NT2/D1 (cell line): ENCODE measurements around the gene GFOD2.

Source experiments
- DNase-seq: peaks from one replicate; pipeline ENCODE4 v3.0.0-alpha.2; 2011; ENCODE audit warnings: low read depth, low spot score
- H3K27me3 ChIP-seq: 2 replicates; pipeline ENCODE4 v1.6.0; 2011; ENCODE audit warnings: mild to moderate bottlenecking; ENCODE audit not compliant: insufficient read length, insufficient read depth
- H3K36me3 ChIP-seq: 2 replicates; pipeline ENCODE4 v1.6.1; 2011; ENCODE audit warnings: mild to moderate bottlenecking, low read length, mixed read lengths; ENCODE audit not compliant: insufficient read depth, insufficient read length
- H3K4me1 ChIP-seq: 2 replicates; pipeline ENCODE4 v1.5.1; 2011; ENCODE audit not compliant: insufficient read depth, insufficient read length
- H3K4me3 ChIP-seq: 2 replicates; pipeline ENCODE4 v1.5.1; 2011; ENCODE audit warnings: low read depth; ENCODE audit not compliant: insufficient read length
- H3K9ac ChIP-seq: 2 replicates; pipeline ENCODE4 v1.6.0; 2011; ENCODE audit warnings: low read depth; ENCODE audit not compliant: insufficient read length
- H3K9me3 ChIP-seq: 2 replicates; pipeline ENCODE4 v1.5.1; 2011; ENCODE audit warnings: mild to moderate bottlenecking, low read length; ENCODE audit not compliant: insufficient read depth
- SUZ12 ChIP-seq: IDR thresholded peaks from 2 replicates; pipeline ENCODE4 v1.6.1; 2011; ENCODE audit not compliant: insufficient read length, insufficient read depth; ENCODE audit errors: extremely low read depth
- YY1 ChIP-seq: IDR thresholded peaks from 2 replicates; pipeline ENCODE4 v1.6.1; 2011; ENCODE audit not compliant: insufficient read length, insufficient read depth
- ZNF274 ChIP-seq: IDR thresholded peaks from 2 replicates; pipeline ENCODE4 v1.6.1; 2011; ENCODE audit warnings: mild to moderate bottlenecking, low read depth, low read length

Gene GFOD2

DNA sequence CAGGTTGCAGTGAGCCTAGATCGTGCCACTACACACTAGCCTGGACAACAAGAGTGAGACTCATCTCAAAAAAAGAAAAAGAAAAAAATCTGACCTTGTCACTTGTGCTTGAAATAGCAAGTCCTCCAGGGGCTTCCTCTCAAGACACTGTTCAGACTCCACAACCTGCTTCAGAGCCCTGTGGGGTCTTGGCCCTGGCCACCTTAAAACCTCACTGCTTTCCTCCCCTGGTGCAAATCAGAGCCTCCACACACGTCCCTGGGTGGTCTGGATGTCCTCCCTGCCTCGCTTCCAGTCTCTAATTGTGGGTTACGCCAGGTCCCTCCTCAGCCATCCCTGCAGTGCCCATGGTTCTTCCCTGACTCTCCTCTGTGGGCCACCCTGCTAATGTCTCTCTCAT, 63.8 kb downstream of the GFOD2 start:
- Histone ChIP-seq H3K27me3 (peaks cover 15% of the 10 kb centered on the region), H3K36me3 (peaks cover 46% of the 10 kb centered on the region), H3K4me1 (peaks cover 12% of the 10 kb centered on the region), H3K4me3 (no peak overlapping the region), H3K9me3 (no peaks in the 10 kb centered on the region), H3K9ac (no peak overlapping the region)
- TF ChIP-seq ZNF274 = no peak
- no peak for DNase-seq

DNA sequence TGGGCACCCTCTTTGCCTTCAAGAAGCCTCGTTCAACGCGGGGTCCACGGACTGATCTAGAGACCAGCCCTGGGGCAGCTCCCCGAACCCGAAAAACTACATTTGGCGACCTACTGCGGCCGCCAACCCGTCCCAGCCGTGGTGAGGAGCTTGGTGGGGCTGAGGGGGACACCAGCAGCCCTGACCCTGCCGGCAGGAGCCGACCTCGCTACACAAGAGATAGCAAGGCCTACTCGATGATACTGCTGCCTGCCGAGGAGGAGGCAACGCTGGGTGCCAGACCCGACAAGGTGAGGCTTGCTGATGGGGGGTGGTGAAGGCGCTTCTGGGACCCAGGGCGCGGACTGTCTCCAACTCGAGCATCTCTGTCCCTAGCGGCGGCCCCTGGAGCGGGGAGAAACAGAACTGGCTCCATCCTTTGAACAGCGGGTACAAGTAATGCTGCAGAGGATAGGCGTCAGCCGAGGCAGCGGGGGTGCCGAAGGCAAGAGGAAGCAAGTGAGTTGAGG, 64.7 kb downstream of the GFOD2 start:
- Histone ChIP-seq H3K27me3 (peaks cover 11% of the 10 kb centered on the region), H3K36me3 (peaks cover 46% of the 10 kb centered on the region)
- TF ChIP-seq ZNF274 (no peak), YY1 (no peak), SUZ12 (no peak)

DNA sequence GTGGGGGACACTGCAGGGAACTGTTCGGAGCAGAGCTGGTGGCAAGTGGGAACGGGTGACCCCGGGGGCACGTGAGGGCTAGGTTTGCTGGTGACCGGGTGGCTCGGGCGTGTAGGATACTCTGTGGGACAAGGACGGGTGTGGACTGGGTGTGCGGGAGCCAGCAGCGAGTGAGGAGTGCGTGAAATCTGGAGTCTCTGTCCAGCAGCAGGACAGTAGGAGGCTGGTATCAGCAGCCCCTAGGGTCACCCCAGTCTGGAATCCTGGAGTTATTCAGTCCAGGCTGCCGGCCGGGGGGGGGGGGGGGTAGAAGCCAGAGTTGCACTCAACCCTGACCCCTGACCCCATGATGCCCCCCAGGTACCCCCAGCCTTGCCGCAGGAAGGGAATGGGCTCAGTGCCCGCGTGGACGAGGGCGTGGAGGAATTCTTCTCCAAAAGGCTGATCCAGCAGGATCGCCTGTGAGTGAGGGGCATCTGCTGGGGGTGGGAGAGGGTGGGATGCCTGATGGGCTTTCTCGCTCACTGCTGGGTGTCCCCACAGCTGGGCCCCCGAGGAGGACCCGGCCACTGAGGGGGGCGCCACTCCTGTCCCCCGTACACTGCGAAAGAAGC, 65.2 kb downstream of the GFOD2 start:
- Histone ChIP-seq H3K4me3 (peak overlapping the region; percentile 76), H3K9me3 (no peaks in the 10 kb centered on the region), H3K27me3 (peaks cover 8% of the 10 kb centered on the region), H3K36me3 (peaks cover 45% of the 10 kb centered on the region), H3K4me1 (peaks cover 14% of the 10 kb centered on the region), H3K9ac (peak overlapping the region; percentile 84)
- TF ChIP-seq SUZ12 (no peak), YY1 (no peak), ZNF274 (no peak)
- DNase-seq = no peak

More for the DNA sequence above, 64.7 kb downstream of the GFOD2 start:
- Histone ChIP-seq H3K4me3 (no peak overlapping the region), H3K9ac (no peak overlapping the region), H3K9me3 (no peaks in the 10 kb centered on the region), H3K4me1 (peaks cover 14% of the 10 kb centered on the region)
- no peak for DNase-seq

DNA sequence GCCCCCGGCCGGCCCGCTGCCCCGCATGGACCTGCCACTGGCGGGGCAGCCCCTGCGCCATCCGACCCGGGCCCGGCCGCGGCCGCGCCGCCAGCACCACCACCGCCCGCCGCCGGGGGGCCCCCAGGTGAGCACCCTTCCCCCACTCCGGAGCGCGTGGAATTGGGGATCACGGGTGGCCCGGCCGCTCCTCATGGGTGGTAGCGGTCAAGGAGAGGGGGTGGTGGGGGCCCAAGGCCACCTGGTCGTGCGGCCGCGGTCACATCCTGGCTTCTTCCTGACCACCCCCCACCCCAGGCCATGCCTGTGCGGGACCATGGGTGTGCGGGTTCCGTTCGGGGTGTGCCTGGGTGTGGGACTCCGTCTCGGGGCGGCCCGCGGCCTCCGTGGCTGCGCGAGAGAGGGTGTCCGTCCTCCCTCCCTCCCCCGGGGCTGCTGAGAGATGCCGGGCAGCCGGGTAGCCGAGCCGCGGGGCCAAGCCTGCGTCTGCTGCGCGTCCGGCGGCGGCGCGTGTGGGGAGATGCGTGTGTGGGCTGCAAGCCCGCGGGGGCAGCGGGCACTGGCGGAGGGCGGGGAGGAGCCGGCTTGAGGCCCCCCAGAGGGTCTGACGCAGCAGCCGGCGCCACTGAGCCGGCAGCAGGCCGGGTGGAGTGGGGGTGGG, 65.9 kb downstream of the GFOD2 start:
- peak overlapping the region; percentile 84 for H3K9ac ChIP-seq
- H3K27me3 ChIP-seq = peaks cover 8% of the 10 kb centered on the region
- H3K4me1 ChIP-seq = peaks cover 14% of the 10 kb centered on the region
- H3K36me3 ChIP-seq = peaks cover 41% of the 10 kb centered on the region
- H3K4me3 ChIP-seq = peak overlapping the region; percentile 76
- DNase-seq = no peak
- H3K9me3 ChIP-seq = no peaks in the 10 kb centered on the region
- no peak for TF ChIP-seq ZNF274
- no peak for TF ChIP-seq SUZ12
- no peak for TF ChIP-seq YY1

GRCh38 chr16:67652578-67653127, 66.5 kb downstream of the GFOD2 start:
- peaks cover 8% of the 10 kb centered on the region for H3K27me3 ChIP-seq
- peak overlapping the region; percentile 76 for H3K4me3 ChIP-seq
- H3K9ac ChIP-seq = no peak overlapping the region
- no peaks in the 10 kb centered on the region for H3K9me3 ChIP-seq
- no peak for DNase-seq
- TF ChIP-seq YY1 (no peak), ZNF274 (no peak), SUZ12 (no peak)
- peaks cover 35% of the 10 kb centered on the region for H3K36me3 ChIP-seq
- peaks cover 14% of the 10 kb centered on the region for H3K4me1 ChIP-seq

DNA sequence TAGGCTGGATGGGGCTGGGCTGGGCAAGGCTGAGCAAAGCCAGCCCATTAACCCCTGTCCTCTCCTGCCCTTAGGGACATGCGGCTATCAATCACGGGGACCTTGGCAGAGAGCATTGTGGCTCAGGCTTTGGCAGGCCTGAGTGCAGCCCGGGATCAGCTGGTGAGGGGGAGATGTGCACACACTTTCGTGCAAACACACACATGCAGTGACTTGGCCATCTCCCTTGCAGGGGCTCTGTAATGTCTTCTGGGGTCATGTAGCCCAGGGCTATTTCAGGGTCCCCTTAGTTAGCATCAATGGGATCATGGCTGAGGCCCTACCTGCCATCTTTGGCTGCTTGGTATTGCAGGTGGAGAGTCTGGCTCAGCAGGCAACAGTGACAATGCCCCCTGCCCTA, 67.3 kb downstream of the GFOD2 start:
- H3K27me3 ChIP-seq = peaks cover 8% of the 10 kb centered on the region
- H3K9me3 ChIP-seq = no peaks in the 10 kb centered on the region
- no peak overlapping the region for H3K9ac ChIP-seq
- H3K36me3 ChIP-seq = peaks cover 27% of the 10 kb centered on the region
- H3K4me3 ChIP-seq = no peak overlapping the region
- no peak for DNase-seq
- peaks cover 14% of the 10 kb centered on the region for H3K4me1 ChIP-seq
- TF ChIP-seq SUZ12 (no peak), ZNF274 (no peak), YY1 (no peak)

GRCh38 chr16:67651039-67651438, 68.1 kb downstream of the GFOD2 start:
- no peak for TF ChIP-seq YY1
- no peak for TF ChIP-seq SUZ12
- no peak for TF ChIP-seq ZNF274
- no peak overlapping the region for H3K4me3 ChIP-seq

More at GRCh38 chr16:67651039-67651438, 68.1 kb downstream of the GFOD2 start:
- Histone ChIP-seq H3K36me3 (peaks cover 19% of the 10 kb centered on the region), H3K4me1 (peaks cover 17% of the 10 kb centered on the region), H3K9me3 (no peaks in the 10 kb centered on the region), H3K27me3 (peaks cover 11% of the 10 kb centered on the region), H3K9ac (no peak overlapping the region)
- no peak for DNase-seq
